IMR-90 (cell line): ENCODE results near the gene GRHL3. TPM values are rescaled to one million over a fixed set of nuclear protein-coding genes. Genes with fewer than 3 reads are reported as not detected.

Experiments used
- ATAC-seq: fragments of 200-7000 bp; cut with Tn5 transposase; 2 replicates; pipeline ENCODE4 v1.9.1; 2020; ENCODE audit warnings: low read depth, mild to moderate bottlenecking, moderate library complexity
- BruUV-seq: library from RNA; stranded (reverse); fragments of 400-500 nt; replicated peaks from 2 replicates; lab custom pipeline; 2021; lab: Mats Ljungman, UMichigan
- CTCF ChIA-PET: fragments of 300-600 bp; formaldehyde crosslinking; extraction: SDS; loops from one replicate; lab custom pipeline; 2021; ENCODE audit warnings: antibody characterized with exemption; lab: Yijun Ruan, JAX
- POLR2A ChIA-PET: fragments of 300-600 bp; sonication (Branson Sonifier 250); formaldehyde crosslinking; loops from one replicate; lab custom pipeline; 2022; ENCODE audit warnings: antibody characterized with exemption; ENCODE audit not compliant: unreplicated experiment; lab: Charles Lee
- DNase-seq: peaks from one replicate; pipeline ENCODE4 v3.0.0; 2013
- H2AFZ ChIP-seq: replicated peaks from 2 replicates; pipeline ENCODE3; 2013; ENCODE audit warnings: low read length, mild to moderate bottlenecking; ENCODE audit not compliant: poor library complexity
- H2AK5ac ChIP-seq: 2 replicates; pipeline ENCODE4 v1.6.1; 2013; ENCODE audit warnings: low read depth, low read length, inconsistent platforms
- H2AK9ac ChIP-seq: replicated peaks from 2 replicates; pipeline ENCODE3; 2013; ENCODE audit warnings: mild to moderate bottlenecking, low read depth, low read length, moderate library complexity; ENCODE audit not compliant: poor library complexity
- H2BK120ac ChIP-seq: 2 replicates; pipeline ENCODE4 v1.6.1; 2013; ENCODE audit warnings: low read depth, low read length, inconsistent platforms
- H2BK15ac ChIP-seq: 3 replicates; pipeline ENCODE4 v1.6.1; 2013; ENCODE audit warnings: low read depth, low read length, inconsistent platforms
- H2BK20ac ChIP-seq: 2 replicates; pipeline ENCODE4 v1.6.1; 2013; ENCODE audit warnings: low read depth, mild to moderate bottlenecking, inconsistent platforms, low read length, moderate library complexity
- H2BK5ac ChIP-seq: 2 replicates; pipeline ENCODE4 v1.6.1; 2013; ENCODE audit warnings: mild to moderate bottlenecking, low read depth, low read length, inconsistent platforms; ENCODE audit not compliant: poor library complexity, severe bottlenecking
- H3K14ac ChIP-seq: replicated peaks from 2 replicates; pipeline ENCODE4 v1.6.1; 2013; ENCODE audit warnings: low read depth, low read length, inconsistent platforms
- H3K18ac ChIP-seq: 2 replicates; pipeline ENCODE4 v1.6.1; 2013; ENCODE audit warnings: low read depth, low read length, control low read depth
- H3K23ac ChIP-seq: 2 replicates; pipeline ENCODE4 v1.6.1; 2013; ENCODE audit warnings: low read depth, low read length, inconsistent platforms
- H3K27ac ChIP-seq: 2 replicates; pipeline ENCODE4 v1.5.1; 2013; ENCODE audit warnings: mild to moderate bottlenecking, control low read depth, low read length; ENCODE audit not compliant: insufficient read depth
- H3K27me3 ChIP-seq: 2 replicates; pipeline ENCODE4 v1.6.1; 2013; ENCODE audit warnings: low read length; ENCODE audit not compliant: control insufficient read depth, insufficient read depth
- H3K36me3 ChIP-seq: 2 replicates; pipeline ENCODE4 v1.6.1; 2013; ENCODE audit warnings: low read length, mixed read lengths; ENCODE audit not compliant: control insufficient read depth, insufficient read depth
- H3K4ac ChIP-seq: 2 replicates; pipeline ENCODE4 v1.6.1; 2013; ENCODE audit warnings: low read depth, low read length, inconsistent platforms
- H3K4me1 ChIP-seq: 2 replicates; pipeline ENCODE4 v1.6.1; 2013; ENCODE audit warnings: low read length, mixed read lengths; ENCODE audit not compliant: control insufficient read depth, insufficient read depth
- H3K4me2 ChIP-seq: 2 replicates; pipeline ENCODE4 v1.6.1; 2013; ENCODE audit warnings: low read depth, mild to moderate bottlenecking, control low read depth, low read length, moderate library complexity
- H3K4me3 ChIP-seq: 2 replicates; pipeline ENCODE4 v1.5.1; 2013; ENCODE audit warnings: low read depth, mild to moderate bottlenecking, control low read depth, low read length, moderate library complexity; ENCODE audit not compliant: insufficient read depth
- H3K56ac ChIP-seq: 2 replicates; pipeline ENCODE4 v1.6.1; 2013; ENCODE audit warnings: low read length, inconsistent platforms; ENCODE audit not compliant: insufficient read depth; ENCODE audit errors: extremely low read depth
- H3K79me1 ChIP-seq, 2 experiments: 2 replicates each; pipeline ENCODE4 v1.6.1; 2013; ENCODE audit warnings: low read length in 2 of 2, inconsistent platforms in 1 of 2, low read depth in 1 of 2
- H3K9ac ChIP-seq: 2 replicates; pipeline ENCODE4 v1.6.1; 2013; ENCODE audit warnings: low read depth, low read length, control low read depth
- H3K9me1 ChIP-seq: 2 replicates; pipeline ENCODE4 v1.6.1; 2013; ENCODE audit warnings: low read length, inconsistent platforms; ENCODE audit not compliant: insufficient read depth
- H3K9me3 ChIP-seq: 2 replicates; pipeline ENCODE4 v1.6.1; 2013; ENCODE audit warnings: low read length; ENCODE audit not compliant: control insufficient read depth, insufficient read depth
- H4K20me1 ChIP-seq: 2 replicates; pipeline ENCODE4 v1.6.1; 2013; ENCODE audit warnings: low read length, inconsistent platforms; ENCODE audit not compliant: insufficient read depth
- H4K5ac ChIP-seq: 2 replicates; pipeline ENCODE4 v1.6.1; 2013; ENCODE audit warnings: mild to moderate bottlenecking, low read depth, low read length, control low read depth
- H4K8ac ChIP-seq, 2 experiments: 2 replicates each; pipeline ENCODE4 v1.6.1; 2013; ENCODE audit warnings: low read depth in 2 of 2, low read length in 2 of 2, control low read depth in 1 of 2, inconsistent platforms in 1 of 2
- H4K91ac ChIP-seq: 2 replicates; pipeline ENCODE4 v1.6.1; 2013; ENCODE audit warnings: low read depth, low read length, inconsistent platforms; ENCODE audit not compliant: insufficient read depth
- CEBPB ChIP-seq: IDR thresholded peaks from 2 replicates; pipeline ENCODE4 v1.6.1; 2012; ENCODE audit warnings: low read depth, low read length, improper control_type of control experiment
- ELK1 ChIP-seq: fragments of 150-350 bp; IDR thresholded peaks from 2 replicates; pipeline ENCODE4 v1.6.1; 2016; ENCODE audit warnings: low read depth, mild to moderate bottlenecking, low read length, moderate library complexity, borderline replicate concordance
- POLR2A ChIP-seq: IDR thresholded peaks from 2 replicates; pipeline ENCODE4 v1.6.1; 2012; ENCODE audit warnings: mild to moderate bottlenecking, low read depth, low read length
- RAD21 ChIP-seq: IDR thresholded peaks from 2 replicates; pipeline ENCODE4 v1.6.1; 2012; ENCODE audit warnings: low read length, improper control_type of control experiment
- WGBS, 2 experiments: methylation state at CpG; one replicate each; pipeline versions ENCODE4 v1.1.5 to v1.1.7; 2013; ENCODE audit warnings: missing lambda C conversion rate in 2 of 2; ENCODE audit not compliant: insufficient read length in 1 of 2; ENCODE audit errors: extremely low coverage in 2 of 2; 5-methylcytosine and 5-hydroxymethylcytosine counted together
- dilution Hi-C: fragments of 300-500 bp; cut with HindIII; formaldehyde crosslinking; loops from one replicate; pipeline ENCODE4 v1.14.3; 2018; ENCODE audit warnings: low sequenced_read_pairs; ENCODE audit not compliant: unreplicated experiment
- in situ Hi-C: fragments of 300-500 bp; cut with MboI; formaldehyde crosslinking; loops from 3 replicates; pipeline ENCODE4 v1.14.3; 2019; ENCODE audit warnings: low sequenced_read_pairs, inconsistent platforms, mixed read lengths
- intact Hi-C: fragments of 100-400 bp; cut with micrococcal nuclease; formaldehyde crosslinking; loops from 2 replicates; pipeline ENCODE4 v1.10.0; 2022
- polyA plus RNA-seq, 3 experiments: library from polyadenylated mRNA; depleted of rRNA; stranded (reverse); fragments of >200 nt; gene quantifications; 2 replicates each; pipeline ENCODE4 v1.2.3, GENCODE V29; 2012; ENCODE audit warnings: low replicate concordance in 1 of 3
- total RNA-seq: library from RNA; depleted of rRNA; stranded (reverse); fragments of >200 nt; gene quantifications from 2 replicates; pipeline ENCODE4 v1.2.3, GENCODE V29; 2012

The GRHL3 gene
- total and polyA plus RNA-seq, 2 of the 4 experiments (the other 2 are of a cell fraction), result not detected

- H2BK120ac ChIP-seq, result no peak overlapping the region
- H3K4me1 ChIP-seq, result peaks cover 14% of the 10 kb centered on the region
- H3K56ac ChIP-seq, result no peak overlapping the region
- H3K4me2 ChIP-seq, result no peak overlapping the region
- 0 out of 2 replicates have a peak overlapping the region, but pooled peaks have one; percentile 9 for H3K23ac ChIP-seq
- no peak overlapping the region for H2AK9ac ChIP-seq
- ChIA-PET CTCF (no interaction called here), POLR2A (no interaction called here)
- no peak overlapping the region for H3K4me3 ChIP-seq
- H2AK5ac ChIP-seq, result 0 out of 2 replicates have a peak overlapping the region, but pooled peaks have one; percentile 7
- in situ Hi-C loops (no loop called here), dilution Hi-C loops (no loop called here), intact Hi-C loops (no loop called here)
- H3K27ac ChIP-seq, result no peak overlapping the region
- peaks cover 4% of the 10 kb centered on the region; the same call in 1 of the 2 replicates for H4K20me1 ChIP-seq
- H2BK5ac ChIP-seq, result no peak overlapping the region
- H3K79me1 ChIP-seq, result peaks cover 0 to 4% of the 10 kb centered on the region in 2 experiments; a peak in 1 of 4 replicates
- ATAC-seq (no peak), DNase-seq (no peak)
- H2BK15ac ChIP-seq, result no peak overlapping the region
- TF ChIP-seq RAD21, result no peak
- no peak for TF ChIP-seq ELK1
- TF ChIP-seq POLR2A, result no peak
- TF ChIP-seq CEBPB, result no peak
- H3K9me3 ChIP-seq, result no peaks in the 10 kb centered on the region
- no peak overlapping the region for H2BK20ac ChIP-seq
- WGBS, 2 experiments, result no CpG with 5 or more reads among the region's 2 CpGs
- H3K4ac ChIP-seq, result no peak overlapping the region
- no peaks in the 10 kb centered on the region for H3K27me3 ChIP-seq
- H2AFZ ChIP-seq, result no peak overlapping the region
- no peak overlapping the region for H4K8ac ChIP-seq
- peaks cover 25% of the 10 kb centered on the region for H3K9me1 ChIP-seq
- peaks cover 2% of the 10 kb centered on the region; the same call in 1 of the 2 replicates for H3K36me3 ChIP-seq
- H3K18ac ChIP-seq, result no peak overlapping the region
- BruUV-seq, result no TSS peak
- no peak overlapping the region for H4K91ac ChIP-seq
- H3K14ac ChIP-seq, result no peak overlapping the region
- H4K5ac ChIP-seq, result no peak overlapping the region
- no peak overlapping the region for H3K9ac ChIP-seq
Measured at GRCh38 chr1:24362396-24362795, 43.2 kb downstream of the GRHL3 start.
